Body of pancreas (tissue), 4 donors: ENCODE measurements around the gene CYP1B1.

Experiments
- POLR2A ChIP-seq, 3 donors: fragments of 450-650 bp; IDR thresholded peaks; one replicate each; pipeline ENCODE4 v1.6.1; 2016; ENCODE audit warnings: antibody characterized with exemption in 3 of 3, mild to moderate bottlenecking in 2 of 3
- TF ChIP-seq, protein P1 (sequence below), 7 experiments: fragments of 450-650 bp in 4 of 7; fragments of 200-600 bp in 3 of 7; sonication (generic) in 3 of 7; IDR thresholded peaks; one replicate each; pipeline ENCODE4 v1.5.1; 2016 to 2019; ENCODE audit warnings: antibody characterized with exemption in 7 of 7

DNA sequence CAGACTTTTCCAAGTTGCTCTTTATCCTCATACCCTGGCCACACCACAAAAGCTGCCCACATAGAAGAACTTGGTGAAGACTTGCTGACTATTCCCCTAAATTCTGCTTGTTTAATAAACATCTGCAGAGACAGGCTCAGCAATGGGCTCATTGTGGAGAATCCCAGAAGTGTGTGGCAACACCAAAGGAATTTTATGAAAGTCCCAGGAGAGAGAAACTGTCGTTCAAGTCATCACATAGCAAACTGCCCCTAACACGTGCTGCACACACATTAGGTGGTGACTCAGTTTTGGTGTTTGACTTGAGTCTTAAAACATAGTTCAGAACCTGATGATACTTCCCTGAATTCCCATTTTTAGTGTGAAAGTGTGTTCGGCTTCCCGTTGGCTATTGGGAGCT lies 38.6 kb downstream of the CYP1B1 start:
- TF ChIP-seq, protein P1, sequence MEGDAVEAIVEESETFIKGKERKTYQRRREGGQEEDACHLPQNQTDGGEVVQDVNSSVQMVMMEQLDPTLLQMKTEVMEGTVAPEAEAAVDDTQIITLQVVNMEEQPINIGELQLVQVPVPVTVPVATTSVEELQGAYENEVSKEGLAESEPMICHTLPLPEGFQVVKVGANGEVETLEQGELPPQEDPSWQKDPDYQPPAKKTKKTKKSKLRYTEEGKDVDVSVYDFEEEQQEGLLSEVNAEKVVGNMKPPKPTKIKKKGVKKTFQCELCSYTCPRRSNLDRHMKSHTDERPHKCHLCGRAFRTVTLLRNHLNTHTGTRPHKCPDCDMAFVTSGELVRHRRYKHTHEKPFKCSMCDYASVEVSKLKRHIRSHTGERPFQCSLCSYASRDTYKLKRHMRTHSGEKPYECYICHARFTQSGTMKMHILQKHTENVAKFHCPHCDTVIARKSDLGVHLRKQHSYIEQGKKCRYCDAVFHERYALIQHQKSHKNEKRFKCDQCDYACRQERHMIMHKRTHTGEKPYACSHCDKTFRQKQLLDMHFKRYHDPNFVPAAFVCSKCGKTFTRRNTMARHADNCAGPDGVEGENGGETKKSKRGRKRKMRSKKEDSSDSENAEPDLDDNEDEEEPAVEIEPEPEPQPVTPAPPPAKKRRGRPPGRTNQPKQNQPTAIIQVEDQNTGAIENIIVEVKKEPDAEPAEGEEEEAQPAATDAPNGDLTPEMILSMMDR (IDR thresholded peaks at IDR 0.05): no peak
- no peak for TF ChIP-seq POLR2A (IDR thresholded peaks at IDR 0.05)
